Coronary artery (tissue), 2 donors: ENCODE measurements around the gene TOMM5.

Source experiments
- DNase-seq: peaks from one replicate; pipeline ENCODE4 v3.0.0-alpha.2; 2017; ENCODE audit warnings: low spot score
- H3K27ac ChIP-seq, 2 donors: fragments of 200-600 bp; sonication (generic); one replicate each; pipeline ENCODE4 v1.5.1; 2016 to 2019
- H3K4me3 ChIP-seq: fragments of 200-600 bp; sonication (generic); 2 replicates; pipeline ENCODE4 v1.5.1; 2016; ENCODE audit warnings: mild to moderate bottlenecking, moderate library complexity
- TF ChIP-seq, protein P1 (sequence below): fragments of 200-600 bp; sonication (generic); IDR thresholded peaks from one replicate; pipeline ENCODE4 v1.5.1; 2019; ENCODE audit warnings: antibody characterized with exemption

TOMM5 gene

GRCh38 chr9:37563806-37564513 is 28.4 kb downstream of the TOMM5 start:
- no peak overlapping the region for H3K27ac ChIP-seq
- no peak for DNase-seq
- TF ChIP-seq, protein P1, sequence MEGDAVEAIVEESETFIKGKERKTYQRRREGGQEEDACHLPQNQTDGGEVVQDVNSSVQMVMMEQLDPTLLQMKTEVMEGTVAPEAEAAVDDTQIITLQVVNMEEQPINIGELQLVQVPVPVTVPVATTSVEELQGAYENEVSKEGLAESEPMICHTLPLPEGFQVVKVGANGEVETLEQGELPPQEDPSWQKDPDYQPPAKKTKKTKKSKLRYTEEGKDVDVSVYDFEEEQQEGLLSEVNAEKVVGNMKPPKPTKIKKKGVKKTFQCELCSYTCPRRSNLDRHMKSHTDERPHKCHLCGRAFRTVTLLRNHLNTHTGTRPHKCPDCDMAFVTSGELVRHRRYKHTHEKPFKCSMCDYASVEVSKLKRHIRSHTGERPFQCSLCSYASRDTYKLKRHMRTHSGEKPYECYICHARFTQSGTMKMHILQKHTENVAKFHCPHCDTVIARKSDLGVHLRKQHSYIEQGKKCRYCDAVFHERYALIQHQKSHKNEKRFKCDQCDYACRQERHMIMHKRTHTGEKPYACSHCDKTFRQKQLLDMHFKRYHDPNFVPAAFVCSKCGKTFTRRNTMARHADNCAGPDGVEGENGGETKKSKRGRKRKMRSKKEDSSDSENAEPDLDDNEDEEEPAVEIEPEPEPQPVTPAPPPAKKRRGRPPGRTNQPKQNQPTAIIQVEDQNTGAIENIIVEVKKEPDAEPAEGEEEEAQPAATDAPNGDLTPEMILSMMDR, result no peak

DNA sequence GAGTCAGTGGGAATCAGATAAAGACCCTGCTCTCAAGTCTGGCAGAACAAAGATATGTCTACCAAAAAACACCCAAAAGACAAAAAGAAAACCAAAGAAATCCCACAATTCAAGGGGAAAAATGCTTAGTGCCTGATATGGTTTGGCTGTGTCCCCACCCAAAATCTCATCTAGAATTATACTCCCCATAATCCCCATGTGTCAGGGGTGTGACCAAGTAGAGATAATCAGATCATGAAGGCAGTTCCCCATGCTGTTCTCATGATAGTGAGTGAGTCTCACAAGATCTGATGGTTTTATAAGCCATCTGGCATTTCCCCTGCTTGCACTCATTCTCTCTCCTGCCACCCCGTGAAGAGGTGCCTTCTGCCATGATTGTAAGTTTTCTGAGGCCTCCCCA is 29.6 kb downstream of the TOMM5 start:
- TF ChIP-seq, protein P1, result no peak
- no peak for DNase-seq
- no peak overlapping the region for H3K4me3 ChIP-seq
- no peak overlapping the region for H3K27ac ChIP-seq

More at GRCh38 chr9:37563806-37564513, 28.4 kb downstream of the TOMM5 start:
- no peak overlapping the region for H3K4me3 ChIP-seq

- DNase-seq, result no peak
- TF ChIP-seq, protein P1, result no peak
Measured at GRCh38 chr9:37561682-37562081, 30.7 kb downstream of the TOMM5 start.

DNA sequence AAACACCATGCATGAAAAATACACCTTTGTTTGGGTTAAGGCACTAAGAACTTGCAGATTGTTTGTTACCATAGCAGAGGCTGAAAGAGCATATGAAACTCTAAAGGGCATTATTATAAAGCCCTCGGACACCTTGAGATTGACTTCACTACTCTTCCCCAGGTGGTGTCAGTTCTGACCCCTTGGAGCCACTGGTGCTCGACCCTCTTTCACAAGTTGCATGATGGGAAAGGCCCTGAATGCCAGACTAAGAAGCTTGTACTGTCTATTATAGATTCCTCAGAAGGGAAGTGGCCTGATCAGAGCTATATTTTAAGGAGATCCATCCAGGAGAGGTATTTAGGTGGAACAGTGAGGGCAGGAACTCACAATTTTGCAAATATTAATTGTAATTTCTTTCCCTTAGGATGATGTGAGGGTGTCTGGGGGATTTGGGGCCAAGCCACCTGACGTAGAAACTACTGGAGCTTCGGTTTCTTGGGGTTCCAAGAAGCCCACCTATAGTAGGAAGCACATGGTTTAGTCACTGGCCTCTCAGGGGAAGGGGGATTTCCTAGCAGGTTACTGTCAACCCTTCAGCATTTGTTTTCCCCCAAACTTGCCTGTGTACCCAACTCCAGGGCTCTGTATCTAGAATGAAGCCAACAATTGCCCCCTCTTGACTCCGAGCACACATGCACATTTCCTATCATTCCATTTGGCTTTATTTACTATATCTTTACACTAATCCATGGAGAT is 32.4 kb downstream of the TOMM5 start:
- TF ChIP-seq, protein P1, result no peak
- no peak for DNase-seq
- H3K27ac ChIP-seq, result no peak overlapping the region
- H3K4me3 ChIP-seq, result no peak overlapping the region

More at GRCh38 chr9:37561682-37562081, 30.7 kb downstream of the TOMM5 start:
- Histone ChIP-seq H3K27ac (no peak overlapping the region), H3K4me3 (no peak overlapping the region)

DNA sequence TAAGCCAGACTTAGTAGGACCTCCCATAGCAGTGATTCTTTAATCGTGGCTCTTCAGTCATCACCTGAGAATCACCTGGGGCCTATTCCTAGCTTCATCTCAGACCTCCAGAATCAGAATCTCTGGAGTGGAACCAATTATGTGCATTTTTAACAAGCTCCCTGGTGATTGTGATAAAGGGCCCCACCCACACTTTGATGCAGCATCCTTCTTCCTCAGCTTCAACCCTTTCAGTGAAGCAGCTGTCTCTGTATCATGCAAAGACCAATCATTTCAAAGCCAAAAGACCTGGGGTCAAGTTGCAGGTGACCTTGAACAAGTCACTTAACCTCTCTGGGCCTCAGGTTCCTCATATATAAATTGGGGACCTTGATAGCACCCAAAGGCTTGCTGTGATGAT is 33.3 kb downstream of the TOMM5 start:
- TF ChIP-seq, protein P1, result no peak
- no peak overlapping the region for H3K27ac ChIP-seq
- no peak overlapping the region for H3K4me3 ChIP-seq
- DNase-seq, result no peak

- H3K27ac ChIP-seq, result no peak overlapping the region
- DNase-seq, result no peak
- TF ChIP-seq, protein P1, result no peak
- no peak overlapping the region for H3K4me3 ChIP-seq
Measured at GRCh38 chr9:37555786-37556185, 36.6 kb downstream of the TOMM5 start.

GRCh38 chr9:37554318-37554717 is 38.1 kb downstream of the TOMM5 start:
- no peak overlapping the region for H3K27ac ChIP-seq
- TF ChIP-seq, protein P1, result no peak
- DNase-seq, result no peak
- no peak overlapping the region for H3K4me3 ChIP-seq
